Smooth muscle cell (in vitro differentiated cells): Measurements from ENCODE around the gene PRDX2. TPM values are rescaled to one million over a fixed set of nuclear protein-coding genes. Genes with fewer than 3 reads are reported as not detected.

ENCODE experiments used
- DNase-seq: peaks from one replicate; lab custom pipeline; 2025; ENCODE audit not compliant: unreplicated experiment; lab: John Stamatoyannopoulos, UW
- H2AFZ ChIP-seq: fragments of 200-600 bp; sonication (generic); 2 replicates; pipeline ENCODE4 v1.6.0; 2016; ENCODE audit warnings: antibody characterized with exemption, low read depth, mild to moderate bottlenecking
- H3F3A ChIP-seq: fragments of 200-600 bp; sonication (generic); 2 replicates; pipeline ENCODE4 v1.6.0; 2017; ENCODE audit warnings: antibody characterized with exemption, low read depth
- H3K27ac ChIP-seq: fragments of 200-600 bp; sonication (generic); 2 replicates; pipeline ENCODE4 v1.5.1; 2016; ENCODE audit warnings: low read depth, mild to moderate bottlenecking
- H3K27me3 ChIP-seq: fragments of 200-600 bp; sonication (generic); 2 replicates; pipeline ENCODE4 v1.6.1; 2016; ENCODE audit warnings: low read depth, mild to moderate bottlenecking
- H3K36me3 ChIP-seq: fragments of 200-600 bp; sonication (generic); 2 replicates; pipeline ENCODE4 v1.5.1; 2016; ENCODE audit warnings: low read depth
- H3K4me1 ChIP-seq: fragments of 200-600 bp; sonication (generic); 2 replicates; pipeline ENCODE4 v1.5.1; 2016; ENCODE audit warnings: low read depth
- H3K4me2 ChIP-seq: fragments of 200-600 bp; sonication (generic); 2 replicates; pipeline ENCODE4 v1.6.0; 2016; ENCODE audit warnings: mild to moderate bottlenecking
- H3K4me3 ChIP-seq: fragments of 200-600 bp; sonication (generic); 2 replicates; pipeline ENCODE4 v1.5.1; 2016; ENCODE audit warnings: mild to moderate bottlenecking
- H3K79me2 ChIP-seq: fragments of 200-600 bp; sonication (generic); 2 replicates; pipeline ENCODE4 v1.6.0; 2016; ENCODE audit warnings: low read depth, mild to moderate bottlenecking
- H3K9ac ChIP-seq: fragments of 200-600 bp; sonication (generic); 2 replicates; pipeline ENCODE4 v1.6.0; 2016; ENCODE audit warnings: low read depth
- H3K9me3 ChIP-seq: fragments of 200-600 bp; sonication (generic); replicated peaks from 2 replicates; pipeline ENCODE4 v1.5.1; 2016; ENCODE audit warnings: low read depth
- H4K20me1 ChIP-seq: fragments of 200-600 bp; sonication (generic); 2 replicates; pipeline ENCODE4 v1.6.0; 2016; ENCODE audit warnings: low read depth
- CTCF ChIP-seq: fragments of 200-600 bp; sonication (generic); IDR thresholded peaks from 2 replicates; pipeline ENCODE4 v1.5.1; 2017; ENCODE audit warnings: borderline replicate concordance, mild to moderate bottlenecking, antibody characterized with exemption; ENCODE audit not compliant: insufficient read depth, poor library complexity, severe bottlenecking
- WGBS: methylation state at CpG from one replicate; pipeline ENCODE4 v1.1.7; 2016; ENCODE audit warnings: low lambda C conversion rate; 5-methylcytosine and 5-hydroxymethylcytosine counted together
- polyA plus RNA-seq: library from polyadenylated mRNA; unstranded; fragments of >200 nt; fragmentation: Nextera tagmentation; extraction: Ambion mirVana; gene quantifications from 2 replicates; pipeline ENCODE4 v1.2.1, GENCODE V29; 2016
- total RNA-seq: library from RNA; depleted of rRNA; stranded (reverse); fragments of >200 nt; gene quantifications from 2 replicates; pipeline ENCODE4 v1.2.3, GENCODE V29; 2014

PRDX2 gene
- total and polyA plus RNA-seq, 2 experiments from 2014 or later: 371 to 400 TPM

GRCh38 chr19:12778905-12779161, 22.8 kb downstream of the PRDX2 start:
- peak overlapping the region; percentile 61 for H3K4me3 ChIP-seq
- H2AFZ ChIP-seq: no peak overlapping the region
- TF ChIP-seq CTCF: no peak

GRCh38 chr19:12778017-12778904, 23.3 kb downstream of the PRDX2 start:
- Histone ChIP-seq H3K4me3 (peak overlapping the region; percentile 61), H3K79me2 (peaks cover 6% of the 10 kb centered on the region), H3K27me3 (no peaks in the 10 kb centered on the region), H3K4me1 (peaks cover 23% of the 10 kb centered on the region), H3K4me2 (peak overlapping the region; percentile 89), H3K36me3 (no peaks in the 10 kb centered on the region), H3K27ac (peak overlapping the region; percentile 93), H4K20me1 (no peaks in the 10 kb centered on the region), H2AFZ (no peak overlapping the region), H3K9me3 (no peaks in the 10 kb centered on the region), H3F3A (peaks cover 41% of the 10 kb centered on the region), H3K9ac (peak overlapping the region; percentile 67)
- no peak for DNase-seq
- TF ChIP-seq CTCF: no peak
- 3% methylated on average over 40 of the region's 44 CpGs for WGBS

More at GRCh38 chr19:12778905-12779161, 22.8 kb downstream of the PRDX2 start:
- H3F3A ChIP-seq: peaks cover 42% of the 10 kb centered on the region
- H3K36me3 ChIP-seq: no peaks in the 10 kb centered on the region
- H3K9me3 ChIP-seq: no peaks in the 10 kb centered on the region
- peaks cover 6% of the 10 kb centered on the region for H3K79me2 ChIP-seq
- H3K4me1 ChIP-seq: peaks cover 29% of the 10 kb centered on the region
- peak overlapping the region; percentile 93 for H3K27ac ChIP-seq
- peak overlapping the region; percentile 67 for H3K9ac ChIP-seq
- WGBS: 24% methylated on average over 6 of the region's 6 CpGs
- peak overlapping the region; percentile 89 for H3K4me2 ChIP-seq
- no peaks in the 10 kb centered on the region for H3K27me3 ChIP-seq
- no peak for DNase-seq
- no peaks in the 10 kb centered on the region for H4K20me1 ChIP-seq

- H3K79me2 ChIP-seq: peaks cover 6% of the 10 kb centered on the region
- H3K27ac ChIP-seq: peak overlapping the region; percentile 93
- peak overlapping the region; percentile 62 for H2AFZ ChIP-seq
- peak overlapping the region; percentile 58 for H3K9ac ChIP-seq
- H3K4me3 ChIP-seq: peak overlapping the region; percentile 61
- 15% methylated on average over 41 of the region's 43 CpGs for WGBS
- no peaks in the 10 kb centered on the region for H4K20me1 ChIP-seq
- no peaks in the 10 kb centered on the region for H3K27me3 ChIP-seq
- peak overlapping the region; percentile 89 for H3K4me2 ChIP-seq
- TF ChIP-seq CTCF: peak; percentile 95
- peaks cover 40% of the 10 kb centered on the region for H3F3A ChIP-seq
- no peaks in the 10 kb centered on the region for H3K9me3 ChIP-seq
- DNase-seq: peak; percentile 67
- H3K4me1 ChIP-seq: peaks cover 19% of the 10 kb centered on the region
- H3K36me3 ChIP-seq: no peaks in the 10 kb centered on the region
Measured at GRCh38 chr19:12777217-12778016, 24.2 kb downstream of the PRDX2 start.
